ENCODE data around the gene SNX14. TPM values are rescaled to one million over a fixed set of nuclear protein-coding genes. Genes with fewer than 3 reads are reported as not detected.

The SNX14 gene
- total and polyA plus RNA-seq, 2 of the 8 experiments (the other 6 are each of a cell fraction or from before 2014, with no cell fraction given), result 11.9 to 24.2 TPM

GRCh38 chr6:85576476-85576875, 17.2 kb downstream of the SNX14 start (continued):
- TF ChIP-seq CTBP2 (IDR thresholded peaks at IDR 0.05; ENCODE audit: borderline replicate concordance, insufficient read depth, insufficient read length, low read length) (no peak), SIN3A (conservative IDR thresholded peaks at IDR 0.05 in 1 of 2, IDR thresholded peaks at IDR 0.05 in 1 of 2; ENCODE audit: low read depth in 1 of 2, low read length in 2 of 2) (no peak), CBX8 (IDR thresholded peaks at IDR 0.05; ENCODE audit: borderline replicate concordance, low read depth, low read length) (no peak), YY1 (IDR thresholded peaks at IDR 0.05; ENCODE audit: low read depth, low read length) (no peak), KDM4A (IDR thresholded peaks at IDR 0.05; ENCODE audit: low read depth, low read length, severe bottlenecking) (no peak), CHD1 (IDR thresholded peaks at IDR 0.05; ENCODE audit: low read depth, low read length) (no peak)

All from H1 (cell line).